GM19035 (cell line): Measurements from ENCODE around the gene PDE7B.
"Not testable (repeated sequence)": the region's sequence is repeated elsewhere in the genome, so short reads cannot be mapped to it uniquely, and the experiment has no call there.

Source experiments
- ATAC-seq: cut with Tn5 transposase; IDR thresholded peaks from one replicate; pipeline ENCODE4 v1.9.1; 2021; ENCODE audit not compliant: unreplicated experiment

The PDE7B gene

GRCh38 chr6:136139111-136139510, 287.6 kb downstream of the PDE7B start:
- ATAC-seq = not testable (repeated sequence)

DNA sequence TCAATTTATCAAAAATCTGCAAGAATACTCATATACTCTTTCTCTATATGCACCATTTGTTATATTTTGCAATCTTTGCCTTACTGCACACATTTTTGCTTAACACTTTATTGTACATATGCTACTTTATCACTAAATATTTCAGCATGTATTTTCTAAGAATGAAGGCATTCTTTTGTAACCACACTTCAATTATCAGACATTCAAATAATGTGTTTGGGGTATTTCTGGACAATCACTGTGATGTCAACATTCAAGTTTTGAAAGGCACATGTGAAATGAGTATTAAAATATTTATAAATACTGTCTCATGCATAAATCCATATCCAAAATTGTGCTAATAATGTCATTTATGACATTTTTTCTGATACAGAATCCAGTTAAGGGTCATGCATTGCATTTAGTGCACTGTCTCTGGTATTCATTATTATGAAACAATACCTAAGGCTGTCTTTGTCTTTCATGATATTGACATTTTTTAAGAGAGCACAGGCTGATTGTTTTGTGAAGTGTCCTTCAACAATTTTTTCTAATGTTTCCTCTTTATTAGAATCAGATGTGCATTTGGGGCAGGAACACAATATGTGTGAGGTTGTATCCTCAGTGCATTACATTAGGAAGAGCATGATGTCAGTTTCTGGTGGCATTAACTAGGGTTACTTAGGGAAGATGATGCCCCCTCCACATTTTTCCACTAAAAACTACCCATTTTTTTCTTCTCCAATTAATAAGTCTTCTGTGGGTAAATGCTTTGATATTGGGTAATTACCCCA, 292.9 kb downstream of the PDE7B start:
- no peak for ATAC-seq

DNA sequence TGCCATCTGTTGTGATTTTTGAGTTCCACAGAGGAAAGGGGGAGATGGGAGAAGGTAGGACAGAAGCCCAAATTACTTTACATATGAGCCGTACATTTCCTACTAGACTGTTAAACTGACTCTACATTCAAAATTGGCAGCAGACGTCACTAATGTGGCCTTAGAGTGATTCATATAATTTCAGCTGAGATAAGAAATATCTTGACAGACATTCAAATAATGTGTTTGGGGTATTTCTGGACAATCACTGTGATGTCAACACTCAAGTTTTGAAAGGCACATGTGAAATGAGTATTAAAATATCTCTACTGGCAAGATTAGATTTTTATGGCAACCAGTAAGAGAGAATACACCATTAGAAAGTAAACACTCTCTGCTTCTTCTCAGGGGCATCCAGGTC, 294.6 kb downstream of the PDE7B start:
- ATAC-seq = no peak

DNA sequence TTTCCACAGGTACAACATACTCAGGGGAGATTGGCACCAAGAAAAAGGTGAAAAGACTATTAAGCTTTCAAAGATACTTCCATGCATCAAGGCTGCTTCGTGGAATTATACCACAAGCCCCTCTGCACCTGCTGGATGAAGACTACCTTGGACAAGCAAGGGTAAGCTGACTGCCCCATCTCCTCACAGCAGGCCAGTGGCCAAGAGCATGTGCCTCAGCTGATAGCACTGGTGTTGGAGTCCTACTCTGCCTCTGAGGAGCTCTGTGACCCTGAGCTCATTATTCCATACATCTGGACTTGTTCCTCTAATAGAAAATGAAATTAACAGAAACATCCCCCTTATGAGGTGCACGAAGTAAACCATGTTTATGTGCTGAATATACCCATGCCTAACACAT, 295.8 kb downstream of the PDE7B start:
- ATAC-seq = no peak

- no peak for ATAC-seq
Measured at GRCh38 chr6:136148051-136148450, 296.6 kb downstream of the PDE7B start.

GRCh38 chr6:136148523-136148922, 297.0 kb downstream of the PDE7B start:
- ATAC-seq = no peak

GRCh38 chr6:136149311-136149710, 297.8 kb downstream of the PDE7B start:
- no peak for ATAC-seq

GRCh38 chr6:136150961-136151360, 299.5 kb downstream of the PDE7B start:
- ATAC-seq = no peak

DNA sequence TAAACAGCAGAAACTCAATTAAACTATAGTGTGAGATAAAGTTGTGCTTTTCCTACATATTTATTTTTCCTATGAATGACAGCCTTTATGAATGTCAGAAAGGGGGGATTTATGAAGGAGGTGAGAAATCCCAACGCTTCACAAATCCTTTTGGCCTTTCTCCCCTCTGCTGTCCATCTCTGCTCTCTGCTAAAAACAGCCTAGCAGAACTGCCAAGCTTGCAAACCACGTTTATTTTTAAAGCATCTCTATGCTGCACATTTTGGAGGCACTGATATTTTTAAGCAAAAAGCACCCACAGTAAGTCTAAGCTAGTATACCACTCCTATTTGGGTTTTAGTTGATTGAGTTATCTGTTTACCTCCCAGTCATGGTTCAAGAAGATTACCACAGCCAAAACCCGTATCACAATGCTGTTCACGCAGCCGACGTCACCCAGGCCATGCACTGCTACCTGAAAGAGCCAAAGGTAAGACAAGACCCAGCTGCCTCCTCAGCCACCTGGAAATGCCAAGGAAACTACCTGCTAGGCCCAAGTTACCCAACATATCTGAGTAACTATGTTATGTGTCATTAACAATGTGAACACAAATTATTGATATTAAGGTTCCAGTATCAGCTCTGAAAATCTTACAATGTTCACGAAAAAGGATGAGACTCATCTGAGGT, 302.3 kb downstream of the PDE7B start:
- ATAC-seq = no peak

DNA sequence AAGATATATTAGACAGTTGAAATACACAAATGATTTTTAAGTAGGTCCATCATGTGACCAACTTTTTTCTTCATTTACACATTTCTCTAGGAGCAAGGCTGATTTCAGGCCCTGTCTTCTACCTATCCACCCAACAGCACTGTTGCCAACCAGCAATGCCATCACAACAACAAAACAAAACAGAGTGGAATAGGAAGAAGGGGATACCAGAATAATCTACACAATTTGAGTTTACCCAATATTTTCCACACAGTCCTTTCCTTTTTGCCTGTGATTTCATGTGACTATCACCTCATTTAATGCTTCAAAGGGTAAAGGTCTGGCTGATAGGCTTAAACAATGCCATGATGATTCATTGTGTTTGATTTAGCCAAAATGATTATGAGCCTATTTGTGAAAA, 303.7 kb downstream of the PDE7B start:
- no peak for ATAC-seq

- no peak for ATAC-seq
Measured at GRCh38 chr6:136157743-136158142, 306.2 kb downstream of the PDE7B start.

DNA sequence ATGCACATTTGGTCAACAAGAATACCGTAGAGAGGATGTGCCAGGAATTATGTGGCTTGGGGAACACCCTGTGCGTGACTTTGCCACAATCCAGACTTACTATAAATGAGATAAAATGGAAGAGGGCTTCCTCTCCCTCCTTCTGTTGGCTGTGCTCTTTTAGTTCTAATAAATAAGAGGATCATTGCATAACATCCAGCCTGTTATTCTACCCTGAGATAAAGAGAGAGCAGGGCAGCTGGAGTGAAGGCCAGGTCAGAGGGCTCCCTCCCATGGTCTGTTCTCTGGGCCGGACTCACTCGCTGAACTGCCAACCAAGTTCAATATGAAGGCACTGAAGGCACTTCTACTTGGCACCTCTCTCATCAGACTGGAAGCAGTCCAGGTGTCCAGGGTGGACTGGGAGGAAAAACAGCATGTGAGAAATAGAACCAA, 306.9 kb downstream of the PDE7B start:
- ATAC-seq = no peak

DNA sequence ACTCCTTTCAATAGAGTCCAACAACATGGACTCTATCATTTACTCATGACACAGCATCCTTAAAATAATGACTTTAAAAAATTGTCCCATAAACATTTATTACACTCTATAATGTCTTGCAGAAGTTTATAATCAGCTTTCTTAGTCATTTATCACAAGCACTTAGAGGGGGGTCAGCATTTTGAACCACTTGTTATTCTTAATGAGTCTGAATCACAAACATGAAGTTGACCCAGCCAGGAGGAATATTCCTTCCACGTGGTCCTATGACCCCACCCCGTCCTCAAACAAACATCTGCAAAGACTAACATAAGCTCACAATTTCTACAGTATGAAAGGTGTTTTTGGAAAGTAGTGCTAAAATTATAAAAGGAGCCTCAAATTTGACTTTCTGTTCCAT, 307.5 kb downstream of the PDE7B start:
- ATAC-seq = no peak

- no peak for ATAC-seq
Measured at GRCh38 chr6:136160250-136160649, 308.7 kb downstream of the PDE7B start.

GRCh38 chr6:136161950-136162349, 310.4 kb downstream of the PDE7B start:
- no peak for ATAC-seq

DNA sequence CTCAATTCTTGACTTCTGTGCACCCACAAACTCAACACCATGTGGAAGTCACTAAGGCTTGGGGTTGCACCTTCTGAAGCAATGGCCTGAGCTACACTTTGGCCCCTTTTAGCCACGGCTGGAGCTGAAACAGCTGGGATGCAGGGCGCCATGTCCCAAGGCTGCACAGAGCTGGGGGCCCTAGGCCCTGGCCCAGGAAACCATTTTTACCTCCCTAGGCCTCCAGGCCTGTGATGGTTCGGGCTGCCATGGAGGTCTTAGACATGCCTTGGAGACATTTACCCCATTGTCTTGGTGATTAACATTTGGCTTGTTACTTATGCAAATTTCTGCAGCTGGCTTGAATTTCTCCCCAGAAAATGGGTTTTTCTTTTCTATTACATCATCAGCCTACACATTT, 311.8 kb downstream of the PDE7B start:
- no peak for ATAC-seq

GRCh38 chr6:136166815-136167214, 315.3 kb downstream of the PDE7B start:
- ATAC-seq = no peak

GRCh38 chr6:136169394-136170148, 318.1 kb downstream of the PDE7B start:
- no peak for ATAC-seq

DNA sequence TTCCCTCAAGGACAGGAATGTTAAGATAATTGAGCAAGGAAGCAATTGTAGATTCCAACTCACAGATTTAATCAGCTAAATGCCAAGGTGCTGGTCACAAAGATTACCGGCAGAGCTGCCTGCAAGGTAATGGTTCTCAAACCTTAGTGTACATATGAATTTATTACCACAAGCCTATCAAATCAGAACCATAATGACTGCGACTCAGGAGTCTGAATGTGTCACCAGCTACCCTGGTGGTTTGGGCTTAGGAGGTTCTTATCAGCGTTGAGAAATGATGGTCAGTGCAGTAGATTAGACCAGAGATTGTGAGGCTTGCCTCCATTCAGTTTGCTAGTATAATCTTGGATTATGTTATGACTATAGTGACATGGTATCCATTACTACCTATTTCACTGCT, 319.7 kb downstream of the PDE7B start:
- ATAC-seq = no peak

GRCh38 chr6:136173519-136174507, 322.3 kb downstream of the PDE7B start:
- ATAC-seq = no peak

DNA sequence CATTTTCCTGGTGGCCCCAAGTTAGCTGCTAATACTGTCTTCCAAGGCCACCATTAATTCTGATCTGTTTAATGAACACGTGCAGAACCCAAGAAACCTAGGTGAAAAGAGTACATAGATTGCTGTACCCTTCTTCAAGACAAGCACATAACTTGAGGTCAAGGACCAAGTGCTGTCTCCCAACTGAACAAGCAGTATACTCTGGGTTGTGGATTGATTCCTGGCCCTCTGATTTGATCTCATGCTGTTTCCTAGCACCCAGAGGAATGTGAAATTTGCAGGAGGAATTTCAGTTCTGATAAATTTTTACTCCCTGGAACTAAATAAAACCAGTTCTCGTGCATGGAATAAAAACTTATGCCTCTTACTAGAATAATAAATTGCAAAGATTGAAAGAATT, 323.0 kb downstream of the PDE7B start:
- no peak for ATAC-seq
